Body of pancreas (tissue), 4 donors: ENCODE results near the gene DAPK1.

ENCODE experiments used
- CTCF ChIP-seq, 7 experiments: fragments of 450-650 bp in 4 of 7; fragments of 200-600 bp in 3 of 7; sonication (generic) in 3 of 7; IDR thresholded peaks; one replicate each; pipeline ENCODE4 v1.5.1; 2016 to 2019; ENCODE audit warnings: antibody characterized with exemption in 7 of 7
- POLR2A ChIP-seq, 3 donors: fragments of 450-650 bp; IDR thresholded peaks; one replicate each; pipeline ENCODE4 v1.6.1; 2016; ENCODE audit warnings: antibody characterized with exemption in 3 of 3, mild to moderate bottlenecking in 2 of 3

DNA sequence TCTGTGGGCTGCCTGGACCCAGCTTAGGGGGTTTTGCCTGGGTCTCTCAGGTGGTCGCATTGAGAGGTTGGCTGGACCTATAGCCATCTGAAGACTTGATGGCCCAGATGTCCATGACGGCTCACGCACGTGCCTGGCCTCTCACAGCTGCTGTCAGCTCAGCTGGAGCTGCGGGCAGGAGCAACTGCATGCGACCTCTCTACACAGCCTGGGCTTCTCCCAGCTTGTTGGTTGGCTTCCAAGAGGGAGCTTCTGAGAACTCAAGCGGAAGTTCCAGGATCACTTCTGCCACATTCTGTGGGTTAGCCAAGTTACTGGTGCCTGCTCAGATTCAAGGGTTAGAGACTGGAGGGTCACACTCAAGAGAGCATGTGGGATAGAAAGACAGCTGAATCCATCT, 99.2 kb downstream of the DAPK1 start:
- TF ChIP-seq POLR2A (IDR thresholded peaks at IDR 0.05) (no peak), CTCF (IDR thresholded peaks at IDR 0.05) (no peak)
